22Rv1 (cell line): ENCODE data around the gene GPR142.

ENCODE experiments used
- H3K27ac ChIP-seq: fragments of 450-650 bp; 2 replicates; pipeline ENCODE4 v1.5.1; 2017
- CTCF ChIP-seq: fragments of 450-650 bp; IDR thresholded peaks from 2 replicates; pipeline ENCODE4 v1.5.1; 2017; ENCODE audit warnings: mild to moderate bottlenecking
- ZFX ChIP-seq: fragments of 450-650 bp; IDR thresholded peaks from 2 replicates; pipeline ENCODE4 v1.6.1; 2017; ENCODE audit warnings: antibody characterized with exemption, borderline replicate concordance

Gene GPR142

GRCh38 chr17:74417178-74418045, 50.1 kb downstream of the GPR142 start:
- H3K27ac ChIP-seq: no peak overlapping the region
- no peak for TF ChIP-seq CTCF
- no peak for TF ChIP-seq ZFX

GRCh38 chr17:74419928-74420411, 52.7 kb downstream of the GPR142 start:
- TF ChIP-seq ZFX (no peak), CTCF (no peak)

More at GRCh38 chr17:74419928-74420411, 52.7 kb downstream of the GPR142 start:
- H3K27ac ChIP-seq: no peak overlapping the region
